ENCODE measurements around the gene GYS2. TPM values are rescaled to one million over a fixed set of nuclear protein-coding genes. Genes with fewer than 3 reads are reported as not detected.

Gene GYS2
- total RNA-seq, 1 donor from 2014 or later, result 0.98 TPM

DNA sequence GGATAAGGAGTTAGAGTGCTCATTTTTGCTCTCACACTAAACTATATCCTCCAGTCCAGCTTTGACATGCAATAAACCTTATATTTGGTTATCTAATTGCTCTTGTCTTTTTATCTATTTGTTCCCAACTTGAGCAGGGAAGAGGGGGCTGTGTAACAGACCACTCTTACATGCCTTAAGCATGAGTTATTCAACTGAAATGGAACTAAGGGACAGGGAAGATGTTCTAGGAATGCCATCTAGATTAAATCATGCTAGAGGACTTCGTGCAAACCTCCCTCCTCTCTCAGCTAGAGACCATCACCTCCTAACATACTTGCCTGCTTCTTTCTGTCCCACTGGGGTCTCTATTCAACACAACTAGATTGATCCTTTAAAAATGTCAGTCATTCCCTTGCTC, 57.9 kb downstream of the GYS2 start:
- Histone ChIP-seq H3K27me3 (no peaks in the 10 kb centered on the region), H3K9me3 (no peaks in the 10 kb centered on the region), H3K27ac (no peak overlapping the region), H3K4me1 (no peaks in the 10 kb centered on the region), H3K36me3 (no peaks in the 10 kb centered on the region), H3K4me3 (no peak overlapping the region)
- TF ChIP-seq POLR2AphosphoS5 (IDR thresholded peaks at IDR 0.05; ENCODE audit: insufficient read depth in 1 of 2, low read depth in 1 of 2), result no peak
- TF ChIP-seq POLR2A (IDR thresholded peaks at IDR 0.05), result no peak
- no peak for TF ChIP-seq CTCF (IDR thresholded peaks at IDR 0.05)
- DNase-seq (ENCODE audit: extremely low spot score in 2 of 2), result no peak
- intact Hi-C loops (cut with DNase I), result no loop called here

DNA sequence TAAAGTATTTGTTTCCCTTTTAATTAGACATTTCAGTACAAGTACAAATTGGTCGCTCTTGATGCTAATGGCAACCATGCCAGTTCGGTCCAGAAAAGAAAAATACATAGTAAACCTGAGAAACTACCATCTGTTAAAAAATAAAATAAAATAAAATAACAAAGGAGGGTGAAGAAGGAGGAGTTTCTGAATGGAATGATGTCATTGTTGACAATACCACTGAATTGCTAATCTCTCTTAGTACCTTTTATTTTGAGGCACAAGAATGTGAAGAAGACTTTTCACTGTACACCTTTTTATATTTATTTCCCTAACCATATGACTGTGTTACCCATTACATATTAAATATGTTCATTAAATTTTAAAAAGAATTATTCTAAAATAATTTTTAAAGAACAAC, 59.1 kb downstream of the GYS2 start:
- no peak for TF ChIP-seq POLR2AphosphoS5 (IDR thresholded peaks at IDR 0.05; ENCODE audit: insufficient read depth in 1 of 2, low read depth in 1 of 2)
- TF ChIP-seq CTCF (IDR thresholded peaks at IDR 0.05), result no peak
- TF ChIP-seq POLR2A (IDR thresholded peaks at IDR 0.05), result no peak
- Histone ChIP-seq H3K27ac (no peak overlapping the region), H3K4me1 (no peaks in the 10 kb centered on the region), H3K27me3 (no peaks in the 10 kb centered on the region), H3K36me3 (no peaks in the 10 kb centered on the region), H3K9me3 (no peaks in the 10 kb centered on the region), H3K4me3 (no peak overlapping the region)
- no peak for DNase-seq (ENCODE audit: extremely low spot score in 2 of 2)
- intact Hi-C loops (cut with DNase I), result no loop called here

GRCh38 chr12:21543151-21543550, 61.5 kb downstream of the GYS2 start:
- TF ChIP-seq POLR2A (IDR thresholded peaks at IDR 0.05) (no peak), CTCF (IDR thresholded peaks at IDR 0.05) (no peak), POLR2AphosphoS5 (IDR thresholded peaks at IDR 0.05; ENCODE audit: insufficient read depth in 1 of 2, low read depth in 1 of 2) (no peak)
- Histone ChIP-seq H3K27me3 (no peaks in the 10 kb centered on the region), H3K9me3 (no peaks in the 10 kb centered on the region), H3K27ac (no peak overlapping the region), H3K36me3 (no peaks in the 10 kb centered on the region), H3K4me1 (no peaks in the 10 kb centered on the region), H3K4me3 (no peak overlapping the region)
- intact Hi-C loops (cut with DNase I), result no loop called here
- DNase-seq (ENCODE audit: extremely low spot score in 2 of 2), result no peak

GRCh38 chr12:21542403-21542802, 62.2 kb downstream of the GYS2 start:
- Histone ChIP-seq H3K9me3 (no peaks in the 10 kb centered on the region), H3K36me3 (no peaks in the 10 kb centered on the region), H3K27me3 (no peaks in the 10 kb centered on the region), H3K27ac (no peak overlapping the region), H3K4me1 (no peaks in the 10 kb centered on the region), H3K4me3 (no peak overlapping the region)
- TF ChIP-seq POLR2A (IDR thresholded peaks at IDR 0.05), result no peak
- TF ChIP-seq POLR2AphosphoS5 (IDR thresholded peaks at IDR 0.05; ENCODE audit: insufficient read depth in 1 of 2, low read depth in 1 of 2), result no peak
- TF ChIP-seq CTCF (IDR thresholded peaks at IDR 0.05), result no peak
- no peak for DNase-seq (ENCODE audit: extremely low spot score in 2 of 2)
- intact Hi-C loops (cut with DNase I), result no loop called here

DNA sequence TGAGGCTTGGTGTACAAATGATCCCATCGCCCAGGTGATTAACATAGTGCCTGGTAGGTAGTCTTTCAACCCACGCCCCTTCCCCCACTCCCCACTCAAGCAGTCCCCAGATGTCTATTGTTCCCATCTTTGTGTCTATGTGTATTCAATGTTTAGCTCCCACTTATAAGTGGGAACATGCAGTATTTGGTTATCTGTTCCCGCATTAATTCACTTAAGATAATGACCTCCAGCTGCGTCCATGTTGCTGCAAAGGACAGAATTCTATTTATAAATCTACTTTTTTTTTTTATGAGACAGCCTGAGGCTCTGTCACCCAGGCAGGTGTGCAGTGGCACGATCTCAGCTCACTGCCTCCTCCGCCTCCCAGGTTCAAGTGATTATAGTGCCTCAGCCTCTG, 62.9 kb downstream of the GYS2 start:
- TF ChIP-seq CTCF (IDR thresholded peaks at IDR 0.05), result no peak
- TF ChIP-seq POLR2AphosphoS5 (IDR thresholded peaks at IDR 0.05; ENCODE audit: insufficient read depth in 1 of 2, low read depth in 1 of 2), result no peak
- TF ChIP-seq POLR2A (IDR thresholded peaks at IDR 0.05), result no peak
- Histone ChIP-seq H3K36me3 (no peaks in the 10 kb centered on the region), H3K4me1 (no peaks in the 10 kb centered on the region), H3K9me3 (no peaks in the 10 kb centered on the region), H3K27me3 (no peaks in the 10 kb centered on the region), H3K27ac (no peak overlapping the region), H3K4me3 (no peak overlapping the region)
- intact Hi-C loops (cut with DNase I), result no loop called here
- DNase-seq (ENCODE audit: extremely low spot score in 2 of 2), result no peak
